Endothelial cell of umbilical vein (primary cell): Measurements from ENCODE around the gene PLAGL1. TPM values are rescaled to one million over a fixed set of nuclear protein-coding genes. Genes with fewer than 3 reads are reported as not detected.

Source experiments
- BruUV-seq: library from RNA; stranded (reverse); fragments of 400-500 nt; replicated peaks from 2 replicates; lab custom pipeline; 2021; lab: Mats Ljungman, UMichigan
- CTCF ChIA-PET: fragments of 300-600, 350-600 bp; sonication (Branson Sonifier 250); formaldehyde crosslinking; loops from one replicate; lab custom pipeline; 2021; ENCODE audit warnings: antibody characterized with exemption, inconsistent platforms; lab: Charles Lee
- POLR2A ChIA-PET: fragments of 300-600, 350-600 bp; sonication (Branson Sonifier 250); formaldehyde crosslinking; loops from one replicate; lab custom pipeline; 2021; ENCODE audit warnings: antibody characterized with exemption, inconsistent platforms; lab: Charles Lee
- DNase-seq: peaks from one replicate; pipeline ENCODE4 v3.0.0-alpha.2; 2011; ENCODE audit warnings: low read depth, low spot score
- FAIRE-seq: peaks from 2 replicates; lab custom pipeline; 2011; peaks lifted over from hg19 to GRCh38; lab: Jason Lieb, UNC
- H2AFZ ChIP-seq: 2 replicates; pipeline ENCODE4 v1.6.0; 2012; ENCODE audit warnings: low read depth, low read length, control low read depth, inconsistent platforms
- H3K27ac ChIP-seq: 2 replicates; pipeline ENCODE4 v1.5.1; 2011; ENCODE audit warnings: low read depth, mild to moderate bottlenecking, control low read depth, low read length, moderate library complexity; ENCODE audit not compliant: insufficient read depth
- H3K27me3 ChIP-seq, 2 experiments: 2 replicates each; pipeline versions ENCODE4 v1.6.0 to v1.6.1; 2011; ENCODE audit warnings: low read length in 2 of 2, mixed read lengths in 1 of 2; ENCODE audit not compliant: control insufficient read depth in 2 of 2, insufficient read depth in 2 of 2
- H3K36me3 ChIP-seq, 2 experiments: 2 replicates in 1 of 2; 3 replicates in 1 of 2; pipeline ENCODE4 v1.5.1; 2011; ENCODE audit warnings: low read length in 2 of 2, mild to moderate bottlenecking in 1 of 2, moderate library complexity in 1 of 2; ENCODE audit not compliant: control insufficient read depth in 2 of 2, insufficient read depth in 2 of 2; ENCODE audit errors: extremely low read depth in 1 of 2
- H3K4me1 ChIP-seq: 3 replicates; pipeline ENCODE4 v1.5.1; 2011; ENCODE audit warnings: mild to moderate bottlenecking, low read length; ENCODE audit not compliant: control insufficient read depth, insufficient read depth; ENCODE audit errors: extremely low read depth
- H3K4me2 ChIP-seq: 2 replicates; pipeline ENCODE4 v1.6.1; 2011; ENCODE audit warnings: low read length, control low read depth, mixed read lengths; ENCODE audit not compliant: insufficient read depth
- H3K4me3 ChIP-seq, 3 experiments: fragments of 200-600 bp in 1 of 3; sonication (generic), shearing (Covaris generic) in 1 of 3; replicated peaks in 1 of 3; 2 replicates each; pipeline ENCODE4 v1.5.1; 2011 to 2016; ENCODE audit warnings: control low read depth in 3 of 3, low read length in 3 of 3, mild to moderate bottlenecking in 2 of 3, inconsistent platforms in 1 of 3, low read depth in 1 of 3, moderate library complexity in 1 of 3; ENCODE audit not compliant: insufficient read depth in 1 of 3
- H3K79me2 ChIP-seq: 2 replicates; pipeline ENCODE4 v1.6.0; 2012; ENCODE audit warnings: low read length, inconsistent platforms; ENCODE audit not compliant: control insufficient read depth, insufficient read depth
- H3K9ac ChIP-seq: replicated peaks from 2 replicates; pipeline ENCODE3; 2011; ENCODE audit warnings: low read length, control low read depth; ENCODE audit not compliant: insufficient read depth; ENCODE audit errors: extremely low read depth
- H3K9me1 ChIP-seq: replicated peaks from 3 replicates; pipeline ENCODE4 v1.6.0; 2011; ENCODE audit warnings: mild to moderate bottlenecking, low read length; ENCODE audit not compliant: control insufficient read depth, insufficient read depth; ENCODE audit errors: extremely low read depth
- H3K9me3 ChIP-seq: replicated peaks from 2 replicates; pipeline ENCODE4 v1.5.1; 2012; ENCODE audit warnings: low read length, inconsistent platforms; ENCODE audit not compliant: control insufficient read depth, insufficient read depth
- H4K20me1 ChIP-seq: replicated peaks from 2 replicates; pipeline ENCODE3; 2011; ENCODE audit warnings: mild to moderate bottlenecking, low read length; ENCODE audit not compliant: control insufficient read depth, insufficient read depth; ENCODE audit errors: extremely low read depth
- EZH2 ChIP-seq: IDR thresholded peaks from 2 replicates; pipeline ENCODE4 v1.6.1; 2012; ENCODE audit warnings: borderline replicate concordance, low read depth, mild to moderate bottlenecking, moderate library complexity, low read length, inconsistent platforms; ENCODE audit not compliant: severe bottlenecking
- FOS ChIP-seq: IDR thresholded peaks from 2 replicates; pipeline ENCODE4 v1.6.1; 2011; ENCODE audit warnings: mild to moderate bottlenecking, low read length, moderate library complexity, borderline replicate concordance; ENCODE audit not compliant: insufficient read depth
- GATA2 ChIP-seq: IDR thresholded peaks from 2 replicates; pipeline ENCODE4 v1.7.0; 2011; ENCODE audit warnings: low read depth, mild to moderate bottlenecking, moderate library complexity, mixed read lengths, low read length; ENCODE audit not compliant: insufficient read length, insufficient read depth
- JUN ChIP-seq: IDR thresholded peaks from 2 replicates; pipeline ENCODE4 v1.6.1; 2011; ENCODE audit warnings: borderline replicate concordance, low read depth; ENCODE audit not compliant: insufficient read length, insufficient read depth
- MYC ChIP-seq: IDR thresholded peaks from one replicate; pipeline ENCODE4 v1.6.1; 2011; ENCODE audit warnings: mild to moderate bottlenecking, low read depth, low read length
- POLR2A ChIP-seq: IDR thresholded peaks from 2 replicates; pipeline ENCODE4 v1.6.1; 2012; ENCODE audit warnings: low read depth, mild to moderate bottlenecking, control low read depth, low read length
- POLR2AphosphoS5 ChIP-seq: IDR thresholded peaks from 2 replicates; pipeline ENCODE4 v1.6.1; 2012; ENCODE audit warnings: low read depth, mild to moderate bottlenecking, control low read depth, low read length, moderate library complexity; ENCODE audit not compliant: insufficient read depth
- dilution Hi-C: fragments of 300-500 bp; cut with MboI; formaldehyde crosslinking; loops from one replicate; pipeline ENCODE4 v1.15.0; 2019; ENCODE audit warnings: low sequenced_read_pairs; ENCODE audit not compliant: extremely low pct_ligation_motif_present
- intact Hi-C: fragments of 100-400 bp; cut with micrococcal nuclease; formaldehyde crosslinking; loops from one replicate; pipeline ENCODE4 v1.10.0; 2022
- polyA plus RNA-seq, 4 experiments: library from polyadenylated mRNA; depleted of rRNA in 3 of 4; stranded (reverse) in 3 of 4; unstranded in 1 of 4; fragments of >200 nt; gene quantifications; 2 replicates each; pipeline versions ENCODE4 v1.2.1 to v1.2.3, GENCODE V29; 2011 to 2012; ENCODE audit warnings: missing spikeins in 1 of 4
- total RNA-seq: library from RNA; stranded (reverse); gene quantifications from 2 replicates; pipeline ENCODE4 v1.2.3, GENCODE V29; 2021
- TF ChIP-seq, protein P1 (sequence below), 2 donors: IDR thresholded peaks; 1 replicate in 1 of 2; 2 replicates in 1 of 2; pipeline ENCODE4 v1.5.1; 2011; ENCODE audit warnings: low read length in 2 of 2, mild to moderate bottlenecking in 2 of 2, moderate library complexity in 2 of 2, control low read depth in 1 of 2, inconsistent platforms in 1 of 2, low read depth in 1 of 2; ENCODE audit not compliant: insufficient read depth in 1 of 2; ENCODE audit errors: extremely low read depth in 1 of 2

Gene PLAGL1
- total and polyA plus RNA-seq, 2 donors (not counting 3 experiments of a cell fraction or from before 2014, with no cell fraction given): 20.9 to 40.4 TPM

DNA sequence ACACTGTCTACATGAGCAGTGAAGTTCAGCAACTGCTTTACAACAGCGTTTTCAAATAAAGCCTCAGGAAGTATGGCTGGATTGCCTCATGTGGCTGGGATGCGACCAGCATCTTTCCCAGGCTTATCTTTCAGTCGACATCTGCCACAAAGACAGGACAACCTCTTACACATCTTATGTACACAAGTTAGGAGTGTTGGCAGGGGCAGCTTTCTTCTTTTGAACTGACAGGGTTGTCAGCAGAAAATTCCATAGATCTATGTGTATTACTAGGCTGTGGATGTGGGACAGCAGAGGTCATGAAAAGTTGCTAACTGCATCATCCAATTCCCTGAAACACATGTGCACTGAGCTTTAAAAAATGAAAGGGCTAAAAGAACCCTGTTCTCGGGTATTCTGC is 48.1 kb downstream of the PLAGL1 start:
- Histone ChIP-seq H3K4me2 (no peak overlapping the region), H3K27me3 (peaks cover 2 to 22% of the 10 kb centered on the region in 2 experiments), H3K9me1 (no peaks in the 10 kb centered on the region), H3K9ac (no peak overlapping the region), H3K27ac (no peak overlapping the region), H4K20me1 (no peaks in the 10 kb centered on the region), H3K9me3 (no peaks in the 10 kb centered on the region), H3K79me2 (no peaks in the 10 kb centered on the region), H3K4me3 (no peak overlapping the region), H3K4me1 (no peaks in the 10 kb centered on the region), H3K36me3 (no peaks in the 10 kb centered on the region), H2AFZ (no peak overlapping the region)
- no TSS peak for BruUV-seq
- ChIA-PET POLR2A (no interaction called here), CTCF (interaction anchor here (0.9 kb wide), 1 partner anchor 384 kb away, joined by 3 read pairs; no protein-coding TSS in a partner anchor)
- DNase-seq (no peak), FAIRE-seq (no peak)
- TF ChIP-seq GATA2 (no peak), FOS (no peak), JUN (no peak), MYC (no peak)
- dilution Hi-C loops (no loop called here), intact Hi-C loops (no loop called here)

GRCh38 chr6:143958839-143959399 is 49.1 kb downstream of the PLAGL1 start:
- Histone ChIP-seq H3K4me2 (no peak overlapping the region), H3K27ac (no peak overlapping the region), H3K27me3 (peaks cover 4 to 22% of the 10 kb centered on the region in 2 experiments), H3K36me3 (no peaks in the 10 kb centered on the region), H3K4me1 (no peaks in the 10 kb centered on the region), H3K79me2 (no peaks in the 10 kb centered on the region), H2AFZ (no peak overlapping the region), H4K20me1 (no peaks in the 10 kb centered on the region), H3K9ac (no peak overlapping the region), H3K4me3 (no peak overlapping the region), H3K9me1 (no peaks in the 10 kb centered on the region), H3K9me3 (no peaks in the 10 kb centered on the region)
- intact Hi-C loops (no loop called here), dilution Hi-C loops (no loop called here)
- FAIRE-seq (no peak), DNase-seq (no peak)
- CTCF ChIA-PET: interaction anchor here (0.6 to 1.9 kb wide), 2 partner anchors 15 to 384 kb away, joined by 4 to 5 read pairs; no protein-coding TSS in a partner anchor
- no TSS peak for BruUV-seq
- POLR2A ChIA-PET: no interaction called here
- TF ChIP-seq EZH2 (no peak), POLR2A (no peak), GATA2 (no peak), FOS (no peak), MYC (no peak), POLR2AphosphoS5 (no peak)
- TF ChIP-seq, protein P1, sequence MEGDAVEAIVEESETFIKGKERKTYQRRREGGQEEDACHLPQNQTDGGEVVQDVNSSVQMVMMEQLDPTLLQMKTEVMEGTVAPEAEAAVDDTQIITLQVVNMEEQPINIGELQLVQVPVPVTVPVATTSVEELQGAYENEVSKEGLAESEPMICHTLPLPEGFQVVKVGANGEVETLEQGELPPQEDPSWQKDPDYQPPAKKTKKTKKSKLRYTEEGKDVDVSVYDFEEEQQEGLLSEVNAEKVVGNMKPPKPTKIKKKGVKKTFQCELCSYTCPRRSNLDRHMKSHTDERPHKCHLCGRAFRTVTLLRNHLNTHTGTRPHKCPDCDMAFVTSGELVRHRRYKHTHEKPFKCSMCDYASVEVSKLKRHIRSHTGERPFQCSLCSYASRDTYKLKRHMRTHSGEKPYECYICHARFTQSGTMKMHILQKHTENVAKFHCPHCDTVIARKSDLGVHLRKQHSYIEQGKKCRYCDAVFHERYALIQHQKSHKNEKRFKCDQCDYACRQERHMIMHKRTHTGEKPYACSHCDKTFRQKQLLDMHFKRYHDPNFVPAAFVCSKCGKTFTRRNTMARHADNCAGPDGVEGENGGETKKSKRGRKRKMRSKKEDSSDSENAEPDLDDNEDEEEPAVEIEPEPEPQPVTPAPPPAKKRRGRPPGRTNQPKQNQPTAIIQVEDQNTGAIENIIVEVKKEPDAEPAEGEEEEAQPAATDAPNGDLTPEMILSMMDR (IDR thresholded peaks at IDR 0.05; ENCODE audit: extremely low read depth in 1 of 2, insufficient read depth in 1 of 2, low read depth in 1 of 2, low read length in 2 of 2): no peak
